Measurements from ENCODE around the gene TJP1.

- TF ChIP-seq CTCF (IDR thresholded peaks at IDR 0.05) (no peak), POLR2A (IDR thresholded peaks at IDR 0.05) (no peak), EP300 (IDR thresholded peaks at IDR 0.05) (no peak), POLR2AphosphoS5 (IDR thresholded peaks at IDR 0.05) (no peak)
Observed at GRCh38 chr15:29753506-29753905, 68.8 kb downstream of the TJP1 start.

Measured in gastroesophageal sphincter (tissue), 3 donors.